Measurements from ENCODE around the gene METTL15. TPM values are rescaled to one million over a fixed set of nuclear protein-coding genes. Genes with fewer than 3 reads are reported as not detected.
A peak's percentile ranks its signal among the peaks of the same experiment; 100 is the strongest.

The METTL15 gene
- polyA plus RNA-seq, 1 donor (not counting 4 experiments of a cell fraction or from before 2014, with no cell fraction given): 10.0 TPM

DNA sequence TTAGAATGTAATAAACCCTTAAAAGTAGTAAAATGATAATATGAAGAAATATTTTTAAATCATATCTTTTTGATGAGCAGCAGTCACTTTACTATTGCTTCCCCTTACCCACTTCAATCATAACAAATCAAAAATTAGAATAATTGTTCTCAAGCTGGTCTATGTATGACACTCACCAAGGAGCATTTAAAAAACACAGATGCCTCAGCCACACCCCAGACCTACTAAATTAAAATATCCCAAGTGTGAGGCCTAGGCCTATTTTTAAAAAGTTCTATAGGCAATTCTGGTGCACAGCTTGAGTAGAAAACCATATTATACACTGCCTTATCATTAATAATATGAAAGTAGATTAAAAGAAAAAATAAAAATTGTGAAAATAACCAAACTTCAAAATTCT lies 15.4 kb upstream of the METTL15 start:
- FAIRE-seq (no peak), DNase-seq (ENCODE audit: low read depth, low spot score) (no peak)
- TF ChIP-seq, protein P1, sequence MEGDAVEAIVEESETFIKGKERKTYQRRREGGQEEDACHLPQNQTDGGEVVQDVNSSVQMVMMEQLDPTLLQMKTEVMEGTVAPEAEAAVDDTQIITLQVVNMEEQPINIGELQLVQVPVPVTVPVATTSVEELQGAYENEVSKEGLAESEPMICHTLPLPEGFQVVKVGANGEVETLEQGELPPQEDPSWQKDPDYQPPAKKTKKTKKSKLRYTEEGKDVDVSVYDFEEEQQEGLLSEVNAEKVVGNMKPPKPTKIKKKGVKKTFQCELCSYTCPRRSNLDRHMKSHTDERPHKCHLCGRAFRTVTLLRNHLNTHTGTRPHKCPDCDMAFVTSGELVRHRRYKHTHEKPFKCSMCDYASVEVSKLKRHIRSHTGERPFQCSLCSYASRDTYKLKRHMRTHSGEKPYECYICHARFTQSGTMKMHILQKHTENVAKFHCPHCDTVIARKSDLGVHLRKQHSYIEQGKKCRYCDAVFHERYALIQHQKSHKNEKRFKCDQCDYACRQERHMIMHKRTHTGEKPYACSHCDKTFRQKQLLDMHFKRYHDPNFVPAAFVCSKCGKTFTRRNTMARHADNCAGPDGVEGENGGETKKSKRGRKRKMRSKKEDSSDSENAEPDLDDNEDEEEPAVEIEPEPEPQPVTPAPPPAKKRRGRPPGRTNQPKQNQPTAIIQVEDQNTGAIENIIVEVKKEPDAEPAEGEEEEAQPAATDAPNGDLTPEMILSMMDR (optimal IDR thresholded peaks at IDR 0.05 in 1 of 3, IDR thresholded peaks at IDR 0.05 in 1 of 3, conservative IDR thresholded peaks at IDR 0.05 in 1 of 3; ENCODE audit: extremely low read depth in 1 of 3, insufficient read depth in 2 of 3, low read length in 3 of 3): no peak
- no peak for TF ChIP-seq EZH2 (IDR thresholded peaks at IDR 0.05; ENCODE audit: low read length)
- H2AFZ ChIP-seq (ENCODE audit: control insufficient read depth, low read length): no peak overlapping the region
- no peak overlapping the region for H3K27ac ChIP-seq (ENCODE audit: control insufficient read depth, insufficient read depth, low read length)
- no peaks in the 10 kb centered on the region for H4K20me1 ChIP-seq (ENCODE audit: control insufficient read depth, extremely low read depth, insufficient read depth, low read length)
- H3K4me3 ChIP-seq (ENCODE audit: control insufficient read depth in 2 of 3, extremely low read depth in 1 of 3, insufficient read depth in 2 of 3, low read depth in 1 of 3, low read length in 3 of 3): no peak overlapping the region
- H3K4me1 ChIP-seq (ENCODE audit: control insufficient read depth, extremely low read depth, insufficient read depth, low read length): peaks cover 4% of the 10 kb centered on the region
- H3K9ac ChIP-seq (ENCODE audit: control insufficient read depth, extremely low read depth, insufficient read depth, low read length): no peak overlapping the region
- H3K9me1 ChIP-seq (ENCODE audit: control insufficient read depth, extremely low read depth, insufficient read depth, low read length): no peaks in the 10 kb centered on the region
- H3K4me2 ChIP-seq (ENCODE audit: control insufficient read depth, extremely low read depth, insufficient read depth, low read depth, low read length): no peak overlapping the region
- dilution Hi-C loops (cut with MboI; ENCODE audit: extremely low pct_ligation_motif_present, low sequenced_read_pairs): no loop called here
- H3K36me3 ChIP-seq (ENCODE audit: control insufficient read depth in 2 of 2, extremely low read depth in 1 of 2, insufficient read depth in 2 of 2, low read length in 2 of 2): peaks cover 0 to 4% of the 10 kb centered on the region in 2 experiments
- H3K79me2 ChIP-seq (ENCODE audit: control insufficient read depth, insufficient read depth, low read length): no peaks in the 10 kb centered on the region
- no peaks in the 10 kb centered on the region for H3K9me3 ChIP-seq (ENCODE audit: control insufficient read depth, low read depth, low read length)
- H3K27me3 ChIP-seq (ENCODE audit: control insufficient read depth, extremely low read depth, insufficient read depth, low read length): no peaks in the 10 kb centered on the region

DNA sequence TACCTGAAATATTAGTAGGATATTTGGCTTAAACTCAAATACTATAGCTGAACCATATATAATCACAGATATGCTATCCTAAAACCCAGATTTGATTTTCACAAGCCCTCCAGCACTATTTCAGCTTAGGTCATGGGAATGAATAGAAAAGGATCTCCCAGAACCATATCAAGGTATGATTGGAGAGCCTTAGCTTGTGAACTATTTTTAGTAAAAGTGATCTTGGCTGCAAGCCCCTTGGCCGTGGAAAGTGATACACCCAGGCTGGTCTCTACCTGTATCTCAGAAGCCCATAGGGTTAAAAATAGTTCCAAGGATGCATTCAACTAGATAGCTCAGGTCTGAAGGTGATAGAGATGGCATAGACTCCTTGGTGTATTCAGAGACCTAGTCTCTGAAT lies 9.9 kb upstream of the METTL15 start:
- Histone ChIP-seq H3K27ac (ENCODE audit: control insufficient read depth, insufficient read depth, low read length) (no peak overlapping the region), H3K9ac (ENCODE audit: control insufficient read depth, extremely low read depth, insufficient read depth, low read length) (no peak overlapping the region), H3K4me3 (ENCODE audit: control insufficient read depth in 2 of 3, extremely low read depth in 1 of 3, insufficient read depth in 2 of 3, low read depth in 1 of 3, low read length in 3 of 3) (no peak overlapping the region), H4K20me1 (ENCODE audit: control insufficient read depth, extremely low read depth, insufficient read depth, low read length) (no peaks in the 10 kb centered on the region), H3K27me3 (ENCODE audit: control insufficient read depth, extremely low read depth, insufficient read depth, low read length) (no peaks in the 10 kb centered on the region), H3K4me2 (ENCODE audit: control insufficient read depth, extremely low read depth, insufficient read depth, low read depth, low read length) (peak overlapping the region; percentile 23), H3K9me1 (ENCODE audit: control insufficient read depth, extremely low read depth, insufficient read depth, low read length) (no peaks in the 10 kb centered on the region), H3K36me3 (ENCODE audit: control insufficient read depth in 2 of 2, extremely low read depth in 1 of 2, insufficient read depth in 2 of 2, low read length in 2 of 2) (no peaks in the 10 kb centered on the region), H3K4me1 (ENCODE audit: control insufficient read depth, extremely low read depth, insufficient read depth, low read length) (no peaks in the 10 kb centered on the region), H3K9me3 (ENCODE audit: control insufficient read depth, low read depth, low read length) (no peaks in the 10 kb centered on the region), H3K79me2 (ENCODE audit: control insufficient read depth, insufficient read depth, low read length) (peaks cover 40% of the 10 kb centered on the region), H2AFZ (ENCODE audit: control insufficient read depth, low read length) (peak overlapping the region; percentile 28)
- FAIRE-seq (no peak), DNase-seq (ENCODE audit: low read depth, low spot score) (no peak)
- TF ChIP-seq, protein P1 (optimal IDR thresholded peaks at IDR 0.05 in 1 of 3, IDR thresholded peaks at IDR 0.05 in 1 of 3, conservative IDR thresholded peaks at IDR 0.05 in 1 of 3; ENCODE audit: extremely low read depth in 1 of 3, insufficient read depth in 2 of 3, low read length in 3 of 3): no peak
- TF ChIP-seq EZH2 (IDR thresholded peaks at IDR 0.05; ENCODE audit: low read length): no peak
- dilution Hi-C loops (cut with MboI; ENCODE audit: extremely low pct_ligation_motif_present, low sequenced_read_pairs): no loop called here

Measured in keratinocyte (primary cell).